HepG2 (cell line): ENCODE data around the gene LRP1B. TPM values are rescaled to one million over a fixed set of nuclear protein-coding genes. Genes with fewer than 3 reads are reported as not detected.

Experiments used
- ATAC-seq: fragments of 200-7000 bp; cut with Tn5 transposase; 3 replicates; pipeline ENCODE4 v1.9.1; 2020; ENCODE audit warnings: mild to moderate bottlenecking, moderate library complexity
- BruUV-seq: library from RNA; stranded (reverse); fragments of 400-500 nt; replicated peaks from 2 replicates; lab custom pipeline; 2021; lab: Mats Ljungman, UMichigan
- CTCF ChIA-PET: fragments of 300-600 bp; formaldehyde crosslinking; extraction: SDS; loops from one replicate; lab custom pipeline; 2021; ENCODE audit warnings: low total read pairs, inconsistent platforms, low intra/inter-chr PET ratio; lab: Yijun Ruan, JAX
- POLR2A ChIA-PET: fragments of 350-600 bp; sonication (Branson Sonifier 250); formaldehyde crosslinking; loops from one replicate; lab custom pipeline; 2020; ENCODE audit warnings: antibody characterized with exemption, inconsistent platforms; lab: Yijun Ruan, JAX
- DNase-seq: peaks from one replicate; pipeline ENCODE4 v3.0.0-alpha.2; 2015; ENCODE audit warnings: low spot score
- FAIRE-seq: peaks from 3 replicates; lab custom pipeline; 2011; peaks lifted over from hg19 to GRCh38; lab: Jason Lieb, UNC
- H2AFZ ChIP-seq: one replicate; pipeline ENCODE4 v1.6.1; 2011; ENCODE audit warnings: low read length, inconsistent platforms
- H3K27ac ChIP-seq: fragments of 300-600 bp; 3 replicates; pipeline ENCODE4 v1.8.0; 2011; ENCODE audit warnings: mixed run types, mild to moderate bottlenecking, mixed read lengths, low read length, inconsistent platforms; ENCODE audit not compliant: insufficient read depth; ENCODE audit errors: extremely low read length
- H3K27me3 ChIP-seq, 2 experiments: fragments of 200-600 bp in 1 of 2; 2 replicates in 1 of 2; 3 replicates in 1 of 2; pipeline versions ENCODE4 v1.6.0 to v1.8.0; 2011; ENCODE audit warnings: low read length in 2 of 2, mild to moderate bottlenecking in 2 of 2, moderate library complexity in 2 of 2, inconsistent platforms in 1 of 2; ENCODE audit not compliant: insufficient read depth in 2 of 2, control insufficient read depth in 1 of 2
- H3K36me3 ChIP-seq, 2 experiments: fragments of 200-600 bp in 1 of 2; replicated peaks in 1 of 2; 2 replicates in 1 of 2; 3 replicates in 1 of 2; pipeline versions ENCODE4 v1.5.1 to v1.8.0; 2011; ENCODE audit warnings: low read length in 2 of 2, inconsistent platforms in 1 of 2; ENCODE audit not compliant: insufficient read depth in 2 of 2, control insufficient read depth in 1 of 2
- H3K4me1 ChIP-seq: 2 replicates; pipeline ENCODE4 v1.5.1; 2012; ENCODE audit warnings: low read length, inconsistent platforms; ENCODE audit not compliant: insufficient read depth
- H3K4me2 ChIP-seq: 2 replicates; pipeline ENCODE4 v1.6.0; 2011; ENCODE audit warnings: low read depth, low read length, inconsistent platforms
- H3K4me3 ChIP-seq, 3 experiments: fragments of 200-600 bp in 1 of 3; sonication (generic), shearing (Covaris generic) in 1 of 3; replicated peaks in 1 of 3; 2 replicates each; pipeline ENCODE4 v1.5.1; 2011 to 2016; ENCODE audit warnings: low read length in 3 of 3, inconsistent platforms in 2 of 3, low read depth in 2 of 3, mild to moderate bottlenecking in 2 of 3, control low read depth in 1 of 3, mixed read lengths in 1 of 3; ENCODE audit not compliant: insufficient read depth in 1 of 3
- H3K79me2 ChIP-seq: one replicate; pipeline ENCODE4 v1.6.1; 2011; ENCODE audit warnings: low read length, inconsistent platforms; ENCODE audit not compliant: insufficient read depth
- H3K9ac ChIP-seq: 2 replicates; pipeline ENCODE4 v1.6.0; 2011; ENCODE audit warnings: mild to moderate bottlenecking, low read depth, low read length, inconsistent platforms; ENCODE audit not compliant: insufficient read depth
- H3K9me3 ChIP-seq: 2 replicates; pipeline ENCODE4 v1.5.1; 2012; ENCODE audit warnings: mild to moderate bottlenecking, low read length
- H4K20me1 ChIP-seq: 2 replicates; pipeline ENCODE4 v1.6.0; 2011; ENCODE audit warnings: inconsistent platforms, mild to moderate bottlenecking, low read length, moderate library complexity; ENCODE audit not compliant: insufficient read depth
- CEBPG ChIP-seq: IDR thresholded peaks from 2 replicates; pipeline ENCODE4 v1.6.1; 2016
- FOSL1 ChIP-seq: sonication (generic); formaldehyde crosslinking; IDR thresholded peaks from 2 replicates; pipeline ENCODE4 v1.9.0; 2021; ENCODE audit warnings: missing genetic modification reagents, borderline replicate concordance
- GMEB2 ChIP-seq: IDR thresholded peaks from 2 replicates; pipeline ENCODE4 v1.6.1; 2016; ENCODE audit warnings: missing biosample characterization, missing genetic modification reagents, low read depth
- HDAC1 ChIP-seq: sonication (generic); formaldehyde crosslinking; IDR thresholded peaks from 2 replicates; pipeline ENCODE4 v1.5.1; 2020; ENCODE audit warnings: mild to moderate bottlenecking, missing genetic modification reagents
- IKZF1 ChIP-seq: fragments of 450-650 bp; IDR thresholded peaks from 2 replicates; pipeline ENCODE4 v1.7.1; 2016
- MTF1 ChIP-seq: sonication (generic); formaldehyde crosslinking; IDR thresholded peaks from 2 replicates; pipeline ENCODE4 v1.5.0; 2020; ENCODE audit warnings: missing genetic modification reagents
- PRDM4 ChIP-seq: sonication (generic); formaldehyde crosslinking; IDR thresholded peaks from 2 replicates; pipeline ENCODE4 v1.9.0; 2021; ENCODE audit warnings: missing genetic modification reagents, borderline replicate concordance
- SOX6 ChIP-seq, 2 experiments: fragments of 450-650 bp in 1 of 2; sonication (generic) in 1 of 2; formaldehyde crosslinking in 1 of 2; IDR thresholded peaks; 2 replicates each; pipeline versions ENCODE4 v1.4.0 to v1.6.1; 2017 to 2020; ENCODE audit warnings: antibody characterized with exemption in 1 of 2, mild to moderate bottlenecking in 1 of 2, missing genetic modification reagents in 1 of 2
- ZBTB3 ChIP-seq: sonication (generic); formaldehyde crosslinking; IDR thresholded peaks from 2 replicates; pipeline ENCODE4 v1.4.0; 2020; ENCODE audit warnings: low read depth, mild to moderate bottlenecking, moderate library complexity, missing genetic modification reagents, borderline replicate concordance
- ZBTB8A ChIP-seq: sonication (generic); formaldehyde crosslinking; IDR thresholded peaks from 2 replicates; pipeline ENCODE4 v1.4.0; 2020; ENCODE audit warnings: mild to moderate bottlenecking, low read depth, missing genetic modification reagents, borderline replicate concordance
- ZGPAT ChIP-seq: IDR thresholded peaks from 2 replicates; pipeline ENCODE4 v1.6.1; 2016; ENCODE audit warnings: mild to moderate bottlenecking
- ZKSCAN8 ChIP-seq: IDR thresholded peaks from 2 replicates; pipeline ENCODE4 v1.6.1; 2016; ENCODE audit warnings: borderline replicate concordance, missing genetic modification reagents, missing compliant biosample characterization
- ZNF432 ChIP-seq: sonication (generic); formaldehyde crosslinking; IDR thresholded peaks from 2 replicates; pipeline ENCODE4 v1.5.0; 2020; ENCODE audit warnings: missing genetic modification reagents, mild to moderate bottlenecking, borderline replicate concordance
- ZNF513 ChIP-seq: sonication (generic); formaldehyde crosslinking; conservative IDR thresholded peaks from 2 replicates; pipeline ENCODE4 v1.5.0; 2020; ENCODE audit warnings: missing genetic modification reagents
- ZNF740 ChIP-seq: sonication (generic); formaldehyde crosslinking; IDR thresholded peaks from 2 replicates; pipeline ENCODE4 v1.4.0; 2020; ENCODE audit warnings: missing genetic modification reagents
- ZNF792 ChIP-seq: IDR thresholded peaks from 2 replicates; pipeline ENCODE4 v1.6.1; 2016
- in situ Hi-C: cut with HindIII; loops from 2 replicates; pipeline ENCODE4 v1.10.0; 2017; ENCODE audit warnings: low pct_unique_long_range_greater_than_20kb; ENCODE audit not compliant: extremely low pct_ligation_motif_present
- intact Hi-C: fragments of 100-400 bp; cut with micrococcal nuclease; formaldehyde crosslinking; loops from one replicate; pipeline ENCODE4 v1.10.0; 2022; ENCODE audit not compliant: unreplicated experiment
- polyA plus RNA-seq, 8 experiments: library from polyadenylated mRNA; depleted of rRNA in 3 of 8; stranded (reverse) in 7 of 8; unstranded in 1 of 8; fragments of >200 nt; fragmentation: Illumina TruSeq in 4 of 8; extraction: Trizol in 4 of 8; gene quantifications; 2 replicates each; pipeline versions ENCODE4 v1.2.1 to v1.2.3, GENCODE V29; 2011 to 2016; ENCODE audit warnings: low read depth in 4 of 8, missing spikeins in 1 of 8, mixed read lengths in 1 of 8; ENCODE audit not compliant: insufficient read depth in 1 of 8
- total RNA-seq, 5 experiments: library from RNA; depleted of rRNA; stranded (reverse); fragments of >200 nt; fragmentation: Illumina TruSeq; extraction: Trizol; gene quantifications; 2 replicates each; pipeline ENCODE4 v1.2.3, GENCODE V29; 2016; ENCODE audit warnings: low read depth in 1 of 5

LRP1B gene
- total and polyA plus RNA-seq, 2 of the 13 experiments (the other 11 are each of a cell fraction or from before 2014, with no cell fraction given) = 0.04 TPM; not detected in 1

- TF ChIP-seq IKZF1 = no peak
- no peak for TF ChIP-seq MTF1 (CRISPR knock-in tag)
- no peak for TF ChIP-seq ZGPAT (CRISPR knock-in tag)
- TF ChIP-seq ZKSCAN8 (CRISPR knock-in tag) = no peak
- TF ChIP-seq ZNF740 (CRISPR knock-in tag) = no peak
- no peak for TF ChIP-seq ZNF792 (CRISPR knock-in tag)
Measured at GRCh38 chr2:140986456-140986855, 1144.4 kb downstream of the LRP1B start (continued).

- in situ Hi-C loops = no loop called here
- CTCF ChIA-PET = no interaction called here
- Histone ChIP-seq H3K79me2 (no peaks in the 10 kb centered on the region), H3K4me1 (no peaks in the 10 kb centered on the region), H3K9ac (no peak overlapping the region), H3K27me3 (no peaks in the 10 kb centered on the region), H4K20me1 (no peaks in the 10 kb centered on the region), H3K36me3 (no peaks in the 10 kb centered on the region), H3K4me2 (no peak overlapping the region)
- FAIRE-seq = no peak
- TF ChIP-seq HDAC1 (no peak), ZBTB8A (CRISPR knock-in tag) (no peak), ZBTB3 (no peak), ZNF432 (CRISPR knock-in tag) (no peak), CEBPG (no peak), FOSL1 (CRISPR knock-in tag) (no peak), ZNF513 (no peak), GMEB2 (no peak), SOX6 (IDR thresholded peaks at IDR 0.05) (no peak), SOX6 (CRISPR knock-in tag; IDR thresholded peaks at IDR 0.05) (no peak), PRDM4 (CRISPR knock-in tag) (no peak)
- TF ChIP-seq, all 625 proteins: peak for 0
- no peaks in the 10 kb centered on the region for H3K9me3 ChIP-seq
- no peak overlapping the region for H2AFZ ChIP-seq
- DNase-seq (no peak), ATAC-seq (no peak)
- POLR2A ChIA-PET = no interaction called here
- H3K27ac ChIP-seq = no peak overlapping the region
- intact Hi-C loops = no loop called here
- no TSS peak for BruUV-seq
- no peak overlapping the region for H3K4me3 ChIP-seq
Measured at GRCh38 chr2:140975237-140975636, 1155.6 kb downstream of the LRP1B start.
